HG03342 (cell line): ENCODE data around the gene DEDD2.
"Not testable (repeated sequence)": the region's sequence is repeated elsewhere in the genome, so short reads cannot be mapped to it uniquely, and the experiment has no call there.

ENCODE experiments used
- ATAC-seq: cut with Tn5 transposase; IDR thresholded peaks from one replicate; pipeline ENCODE4 v1.9.1; 2021; ENCODE audit warnings: mild to moderate bottlenecking, moderate library complexity; ENCODE audit not compliant: unreplicated experiment

The DEDD2 gene

GRCh38 chr19:42217520-42218437, at the start of gene DEDD2:
Gene DEDD2, minus strand, starts transcription at chr19:42217677. Its CDS starts 670 bp downstream, at chr19:42217007.
- ATAC-seq = peak; percentile 61

- ATAC-seq = not testable (repeated sequence)
Measured at GRCh38 chr19:42266928-42267603, 49.6 kb upstream of the DEDD2 start.

- ATAC-seq = not testable (repeated sequence)
Measured at GRCh38 chr19:42266105-42266504, 48.6 kb upstream of the DEDD2 start.

GRCh38 chr19:42261763-42262162, 44.3 kb upstream of the DEDD2 start:
- no peak for ATAC-seq

- not testable (repeated sequence) for ATAC-seq
Measured at GRCh38 chr19:42257842-42258241, 40.4 kb upstream of the DEDD2 start.

GRCh38 chr19:42255766-42256745, 38.6 kb upstream of the DEDD2 start:
- no peak for ATAC-seq

GRCh38 chr19:42254850-42255765, 37.6 kb upstream of the DEDD2 start, which contains the start of gene ERF:
Gene ERF, minus strand, starts transcription at chr19:42255128. Its CDS starts 129 bp downstream, at chr19:42254999.
- ATAC-seq = peak; percentile 55

- ATAC-seq = peak; percentile 26
Measured at GRCh38 chr19:42254089-42254849, 36.8 kb upstream of the DEDD2 start.

- ATAC-seq = peak; percentile 22
Measured at GRCh38 chr19:42253245-42254088, 36.0 kb upstream of the DEDD2 start.

- ATAC-seq = no peak
Measured at GRCh38 chr19:42252365-42253244, 35.1 kb upstream of the DEDD2 start.

- no peak for ATAC-seq
Measured at GRCh38 chr19:42251572-42252358, 34.3 kb upstream of the DEDD2 start.

- no peak for ATAC-seq
Measured at GRCh38 chr19:42250666-42251531, 33.4 kb upstream of the DEDD2 start.

GRCh38 chr19:42250183-42250665, 32.7 kb upstream of the DEDD2 start:
- no peak for ATAC-seq

GRCh38 chr19:42249769-42250168, 32.3 kb upstream of the DEDD2 start:
- ATAC-seq = no peak

GRCh38 chr19:42249149-42249750, 31.8 kb upstream of the DEDD2 start:
- no peak for ATAC-seq
